HG03103 (cell line): ENCODE measurements around the gene ALX3.
"Not testable (repeated sequence)": the region's sequence is repeated elsewhere in the genome, so short reads cannot be mapped to it uniquely, and the experiment has no call there.

Experiments
- ATAC-seq: cut with Tn5 transposase; IDR thresholded peaks from one replicate; pipeline ENCODE4 v1.9.1; 2021; ENCODE audit warnings: low read depth; ENCODE audit not compliant: unreplicated experiment

Gene ALX3

GRCh38 chr1:110089561-110090275 is 19.2 kb upstream of the ALX3 start:
- no peak for ATAC-seq

- no peak for ATAC-seq
Observed at GRCh38 chr1:110088739-110089316, 18.4 kb upstream of the ALX3 start.

- no peak for ATAC-seq
Observed at GRCh38 chr1:110087812-110088738, 17.6 kb upstream of the ALX3 start.

GRCh38 chr1:110086961-110087360 is 16.5 kb upstream of the ALX3 start:
- ATAC-seq = no peak

GRCh38 chr1:110085671-110086070 is 15.2 kb upstream of the ALX3 start:
- no peak for ATAC-seq

GRCh38 chr1:110084227-110085078 is 14.0 kb upstream of the ALX3 start:
- ATAC-seq = no peak

- ATAC-seq = no peak
Observed at GRCh38 chr1:110083866-110084226, 13.4 kb upstream of the ALX3 start.

GRCh38 chr1:110083061-110083865 is 12.8 kb upstream of the ALX3 start:
- no peak for ATAC-seq

- no peak for ATAC-seq
Observed at GRCh38 chr1:110082477-110082876, 12.0 kb upstream of the ALX3 start.

GRCh38 chr1:110081061-110081460 is 10.6 kb upstream of the ALX3 start:
- ATAC-seq = no peak

- not testable (repeated sequence) for ATAC-seq
Observed at GRCh38 chr1:110079995-110080394, 9.5 kb upstream of the ALX3 start.

- ATAC-seq = no peak
Observed at GRCh38 chr1:110076789-110077500, 6.5 kb upstream of the ALX3 start.

- no peak for ATAC-seq
Observed at GRCh38 chr1:110074166-110074565, 3.7 kb upstream of the ALX3 start.

- ATAC-seq = no peak
Observed at GRCh38 chr1:110070282-110070669, 196 bp downstream of the ALX3 start.

- ATAC-seq = no peak
Observed at GRCh38 chr1:110069404-110070281, 829 bp downstream of the ALX3 start.

- ATAC-seq = no peak
Observed at GRCh38 chr1:110068646-110069403, 1.6 kb downstream of the ALX3 start.

GRCh38 chr1:110067893-110068645 is 2.4 kb downstream of the ALX3 start:
- no peak for ATAC-seq
